HS-5 (cell line): Measurements from ENCODE around the gene TWF2.
A peak's percentile ranks its signal among the peaks of the same experiment; 100 is the strongest.

Experiments
- DNase-seq: peaks from one replicate; pipeline ENCODE4 v3.0.0-alpha.2; 2012; ENCODE audit warnings: low read depth

The TWF2 gene

DNA sequence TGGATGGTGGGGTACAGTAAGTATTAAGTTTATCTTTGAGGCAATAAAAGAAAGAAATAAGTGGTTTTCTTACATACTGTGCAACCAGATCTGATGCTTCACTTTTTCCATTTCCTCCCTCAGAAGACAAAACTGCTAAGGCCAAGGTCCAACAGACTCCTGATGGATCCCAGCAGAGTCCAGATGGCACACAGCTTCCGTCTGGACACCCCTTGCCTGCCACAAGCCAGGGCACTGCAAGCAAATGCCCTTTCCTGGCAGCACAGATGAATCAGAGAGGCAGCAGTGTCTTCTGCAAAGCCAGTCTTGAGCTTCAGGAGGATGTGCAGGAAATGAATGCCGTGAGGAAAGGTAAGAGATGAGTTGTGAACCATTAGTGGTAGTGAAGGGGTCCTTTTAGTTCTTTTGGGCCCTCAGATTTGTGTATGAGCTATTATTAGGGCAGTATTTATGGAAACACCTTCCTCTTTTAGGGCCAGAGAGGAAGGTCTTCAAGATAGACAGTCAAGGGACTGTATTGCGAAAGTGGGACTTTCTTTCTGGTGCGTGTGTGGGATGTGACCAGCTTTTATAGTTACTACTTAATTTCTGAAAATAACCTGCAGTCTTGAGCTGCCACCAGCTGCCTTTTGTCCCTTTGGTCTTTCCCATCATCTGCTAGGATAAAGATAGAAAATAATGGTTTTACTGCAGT lies 36.4 kb downstream of the TWF2 start:
- no peak for DNase-seq

DNA sequence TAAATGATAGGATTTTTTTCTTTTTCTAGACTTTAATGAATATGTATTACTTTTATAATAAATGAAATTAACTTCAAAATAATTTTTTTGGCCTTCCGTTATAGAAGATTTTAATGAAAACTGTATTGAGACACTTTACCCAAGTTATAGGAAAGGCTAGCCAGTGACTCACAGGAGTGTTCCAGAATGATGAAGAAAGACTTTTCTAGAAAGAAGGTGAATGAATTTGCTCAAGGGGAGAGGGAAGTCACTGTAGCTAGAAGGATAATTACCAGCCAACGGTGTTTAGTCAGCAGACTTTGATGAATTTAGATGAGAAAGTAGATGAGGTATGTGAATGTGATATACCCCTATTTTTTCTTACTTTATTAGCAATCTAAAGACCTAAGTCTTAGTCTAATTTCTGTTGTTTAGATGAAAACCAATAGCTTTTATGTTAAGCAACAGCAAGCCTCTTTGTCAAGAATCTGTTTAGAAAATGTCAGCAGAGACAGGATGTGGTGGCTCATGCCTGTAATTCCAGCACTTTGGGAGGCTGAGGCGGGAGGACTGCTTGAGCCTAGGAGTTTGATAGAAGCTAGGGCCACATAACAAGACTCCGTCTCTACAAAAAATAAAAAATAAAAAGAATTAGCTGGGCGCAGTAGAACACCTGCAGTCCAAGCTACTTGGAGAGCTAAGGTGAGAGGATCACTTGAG lies 37.8 kb downstream of the TWF2 start:
- DNase-seq = no peak

DNA sequence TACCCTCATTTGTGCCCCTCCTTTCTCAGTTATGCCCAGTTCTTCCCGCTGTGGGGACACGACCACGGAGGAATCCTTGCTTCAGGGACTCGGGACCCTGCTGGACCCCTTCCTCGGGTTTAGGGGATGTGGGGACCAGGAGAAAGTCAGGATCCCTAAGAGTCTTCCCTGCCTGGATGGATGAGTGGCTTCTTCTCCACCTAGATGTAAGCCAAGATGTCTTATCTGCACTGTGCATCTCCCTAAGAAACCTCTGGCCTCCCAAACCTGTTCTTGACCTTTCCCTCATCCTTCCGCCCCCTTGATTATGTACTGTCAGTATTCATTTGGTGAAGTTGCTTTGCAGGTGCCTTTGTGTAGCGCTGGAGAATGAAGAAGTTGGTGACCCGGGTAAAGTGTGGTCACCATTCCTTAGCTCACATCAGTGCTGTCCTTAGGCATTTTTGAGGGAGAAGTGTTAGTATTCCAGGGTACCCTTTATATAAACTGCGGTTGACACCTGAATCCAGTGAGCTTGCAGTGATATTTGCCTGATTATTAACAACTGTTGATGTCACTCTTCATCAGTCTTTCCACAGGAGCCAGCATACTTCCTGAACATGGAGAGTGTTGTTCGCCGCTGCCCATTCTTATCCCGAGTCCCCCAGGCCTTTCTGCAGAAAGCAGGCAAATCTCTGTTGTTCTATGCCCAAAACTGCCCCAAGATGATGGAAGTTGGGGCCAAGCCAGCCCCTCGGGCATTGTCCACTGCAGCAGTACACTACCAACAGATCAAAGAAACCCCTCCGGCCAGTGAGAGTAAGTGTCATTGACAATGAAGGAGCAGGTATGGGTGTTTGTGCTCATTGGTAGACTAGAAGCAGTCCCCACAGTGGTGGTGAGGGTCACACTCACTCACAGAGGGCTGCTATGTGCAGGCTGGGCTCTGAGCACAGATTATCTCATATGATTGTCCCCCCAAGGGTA lies 40.0 kb downstream of the TWF2 start:
- DNase-seq = no peak

DNA sequence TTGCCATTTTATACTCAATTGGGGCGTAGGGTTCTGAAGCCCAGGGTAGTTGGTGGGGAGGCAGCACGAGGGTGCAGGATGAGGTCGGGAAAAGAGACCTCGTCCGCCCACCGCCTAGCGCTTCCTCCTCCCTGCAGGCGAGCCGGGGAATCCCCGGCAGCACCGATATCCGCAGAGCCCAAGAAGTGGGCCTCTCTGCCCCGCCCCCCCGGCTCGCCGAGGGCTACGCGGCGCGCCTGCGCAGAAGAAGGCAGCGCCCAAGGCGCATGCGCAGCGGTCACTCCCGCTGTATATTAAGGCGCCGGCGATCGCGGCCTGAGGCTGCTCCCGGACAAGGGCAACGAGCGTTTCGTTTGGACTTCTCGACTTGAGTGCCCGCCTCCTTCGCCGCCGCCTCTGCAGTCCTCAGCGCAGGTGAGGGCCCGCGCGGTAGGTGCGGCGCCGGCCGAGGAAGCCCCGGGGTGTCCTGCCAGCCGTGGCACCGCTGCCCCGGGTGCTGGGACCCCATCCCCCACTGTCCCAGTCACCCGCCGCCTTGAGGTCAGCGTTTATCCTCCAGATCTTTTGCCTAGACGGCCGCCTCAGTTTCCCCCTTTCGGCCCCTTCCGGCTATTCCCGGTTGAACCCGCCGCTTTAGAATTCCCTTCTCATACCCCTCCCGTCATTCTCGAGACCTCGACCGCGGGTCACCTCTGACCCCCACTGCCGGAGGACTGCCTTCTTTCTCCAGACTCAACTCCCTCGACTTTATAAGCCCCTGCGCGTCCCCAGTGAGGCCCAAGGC lies 40.9 kb downstream of the TWF2 start, which contains the start of gene ALAS1:
ALAS1 (plus strand) TSS at position 319 of the 784 bp plus-strand sequence. CDS start 1,082 bp downstream, outside the sequence.
- peak; percentile 63 for DNase-seq

DNA sequence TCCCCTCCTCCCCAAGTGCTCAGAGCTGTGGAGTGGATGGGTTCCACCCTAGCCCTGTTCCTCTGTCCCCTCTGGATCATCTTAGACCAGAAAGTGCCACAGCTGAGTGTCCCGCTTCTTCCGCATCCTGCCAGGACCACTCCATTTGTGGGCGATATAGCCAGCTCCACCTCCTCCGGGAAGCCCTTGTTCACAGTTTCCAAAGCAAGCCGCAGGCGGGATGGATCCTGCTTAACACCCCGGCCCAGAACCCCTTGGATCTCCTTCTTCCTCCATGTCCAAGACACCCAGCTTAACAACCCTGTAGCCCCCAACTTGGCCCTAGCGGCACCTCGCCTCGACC lies 41.5 kb downstream of the TWF2 start:
- no peak for DNase-seq

DNA sequence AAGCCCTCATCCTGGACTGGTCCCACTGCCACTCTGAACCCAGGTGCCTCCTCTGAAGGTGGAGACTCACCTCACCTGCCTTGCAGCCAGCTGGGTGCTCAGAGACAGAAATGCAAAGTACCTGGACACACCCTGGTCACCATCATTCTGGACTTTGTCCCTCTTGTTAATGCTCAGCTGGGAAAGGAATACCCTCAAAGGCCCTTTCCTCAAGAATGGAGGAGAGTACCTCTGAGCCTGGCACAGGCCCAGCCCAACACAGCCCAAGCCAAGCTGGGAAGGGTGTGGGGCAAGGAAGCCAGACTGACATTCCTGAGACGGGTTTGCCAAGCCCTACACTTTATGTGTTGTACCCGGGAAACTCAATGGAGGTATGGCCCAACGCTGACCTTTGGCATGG lies 42.0 kb downstream of the TWF2 start:
- DNase-seq = no peak

DNA sequence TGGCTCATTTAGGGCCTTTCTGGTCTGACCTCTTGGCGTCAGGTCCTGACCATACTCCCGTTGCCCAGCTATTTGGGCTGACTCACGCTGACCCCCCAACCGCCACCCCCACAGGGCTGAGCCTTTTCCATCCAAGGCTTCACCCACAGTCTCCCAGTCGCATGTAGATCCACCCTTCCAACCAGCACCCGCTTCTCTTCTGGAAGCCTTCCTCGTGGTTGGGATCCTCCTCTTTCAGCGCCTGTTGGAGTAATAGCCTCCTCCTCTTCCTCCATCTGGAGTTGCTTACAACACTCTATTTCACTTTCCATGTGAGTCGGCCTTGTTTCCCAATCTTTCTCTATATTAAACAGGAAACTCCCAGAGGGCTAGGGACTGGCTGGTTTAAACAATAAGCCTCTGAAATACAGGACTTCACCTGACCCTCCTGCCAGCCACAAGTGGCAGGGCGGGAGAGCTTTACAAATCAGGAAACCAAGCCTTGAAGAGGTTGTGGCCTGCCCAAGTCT lies 43.1 kb downstream of the TWF2 start:
- DNase-seq = peak; percentile 43

DNA sequence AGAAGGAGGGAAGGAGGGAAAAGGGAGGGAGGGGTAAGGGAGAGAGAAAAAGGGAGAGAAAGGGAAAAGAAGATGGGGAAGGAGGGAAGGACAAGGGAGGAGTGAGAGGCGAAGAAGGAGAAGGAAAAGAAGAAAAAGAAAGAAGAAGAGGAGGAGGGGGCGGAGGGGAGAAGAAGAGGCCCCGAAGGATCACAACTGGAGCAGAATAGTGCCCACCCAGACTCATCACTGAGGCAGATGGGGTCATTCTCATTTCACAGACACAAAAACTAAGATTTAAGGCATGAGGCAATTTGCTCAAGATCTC lies 43.7 kb downstream of the TWF2 start:
- DNase-seq = no peak

DNA sequence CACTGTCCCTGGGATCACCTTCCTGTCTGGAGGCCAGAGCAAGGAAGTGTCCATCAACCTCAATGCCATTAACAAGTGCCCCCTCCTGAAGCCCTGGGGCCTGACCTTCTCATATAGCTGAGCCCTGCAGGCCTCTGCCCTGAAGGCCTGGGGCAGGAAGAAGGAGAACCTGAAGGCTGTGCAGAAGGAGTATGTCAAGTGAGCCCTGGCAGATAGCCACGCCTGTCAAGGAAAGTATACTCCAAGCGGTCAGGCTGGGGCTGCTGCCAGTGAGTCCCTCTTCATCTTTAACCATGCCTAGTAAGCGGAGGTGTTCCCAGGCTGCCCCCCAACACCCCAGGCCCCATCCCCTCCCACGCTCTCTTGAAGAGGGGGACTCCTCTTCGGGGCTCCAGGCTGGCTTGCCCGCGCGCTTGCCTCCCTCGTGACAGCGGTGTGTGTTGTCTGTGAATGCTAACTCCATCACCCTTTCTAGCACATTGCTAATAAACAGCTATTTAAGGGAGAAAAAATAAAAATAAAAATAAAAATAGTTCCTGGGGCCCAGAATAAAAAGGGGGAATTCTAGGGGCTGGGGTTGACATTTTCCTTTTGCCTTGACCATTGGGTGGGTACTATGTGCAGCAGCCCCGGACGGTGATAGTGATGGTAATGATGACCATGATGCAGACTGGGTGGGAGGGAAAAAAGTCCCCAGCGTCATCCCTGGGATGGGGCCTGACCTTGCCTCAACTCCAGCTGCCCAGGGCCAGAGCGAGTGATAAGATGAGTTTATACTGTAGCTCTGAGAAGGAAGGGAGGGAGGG lies 44.3 kb downstream of the TWF2 start:
- DNase-seq = no peak

DNA sequence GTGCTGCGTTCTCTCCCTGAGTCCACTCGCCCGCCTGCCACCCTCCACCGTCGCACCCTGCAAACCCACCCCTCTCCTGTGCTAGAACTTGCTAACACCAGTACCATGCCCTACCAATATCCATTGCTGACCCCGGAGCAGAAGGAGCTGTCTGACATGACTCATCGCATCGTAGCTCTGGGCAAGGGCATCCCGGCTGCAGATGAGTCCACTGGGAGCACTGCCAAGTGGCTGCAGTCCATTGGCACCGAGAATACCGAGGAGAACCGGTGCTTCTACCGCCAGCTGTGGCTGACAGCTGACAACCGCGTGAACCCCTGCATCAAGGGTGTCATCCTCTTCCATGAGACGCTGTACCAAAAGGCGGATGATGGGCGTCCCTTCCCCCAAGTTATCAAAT lies 45.9 kb downstream of the TWF2 start:
- DNase-seq = no peak

DNA sequence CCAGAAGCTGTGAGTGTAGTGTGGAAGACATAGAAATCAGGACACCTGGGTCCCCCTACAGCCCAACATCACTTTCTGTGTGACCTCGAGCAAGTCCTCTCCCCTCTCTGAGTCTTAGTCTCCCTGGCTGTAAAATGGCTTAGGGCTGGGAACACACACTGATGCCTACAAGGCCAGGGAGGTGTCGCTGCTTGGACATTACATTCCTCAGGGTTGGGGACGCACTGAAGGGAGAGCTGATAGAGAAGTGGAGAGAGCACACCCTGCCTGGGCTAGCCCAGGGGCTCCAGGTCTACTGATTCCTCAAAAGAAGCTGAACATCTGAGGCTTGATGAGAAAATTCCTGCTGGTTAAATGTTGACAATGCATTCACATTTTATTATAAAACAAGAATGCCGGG lies 47.3 kb downstream of the TWF2 start:
- DNase-seq = no peak

DNA sequence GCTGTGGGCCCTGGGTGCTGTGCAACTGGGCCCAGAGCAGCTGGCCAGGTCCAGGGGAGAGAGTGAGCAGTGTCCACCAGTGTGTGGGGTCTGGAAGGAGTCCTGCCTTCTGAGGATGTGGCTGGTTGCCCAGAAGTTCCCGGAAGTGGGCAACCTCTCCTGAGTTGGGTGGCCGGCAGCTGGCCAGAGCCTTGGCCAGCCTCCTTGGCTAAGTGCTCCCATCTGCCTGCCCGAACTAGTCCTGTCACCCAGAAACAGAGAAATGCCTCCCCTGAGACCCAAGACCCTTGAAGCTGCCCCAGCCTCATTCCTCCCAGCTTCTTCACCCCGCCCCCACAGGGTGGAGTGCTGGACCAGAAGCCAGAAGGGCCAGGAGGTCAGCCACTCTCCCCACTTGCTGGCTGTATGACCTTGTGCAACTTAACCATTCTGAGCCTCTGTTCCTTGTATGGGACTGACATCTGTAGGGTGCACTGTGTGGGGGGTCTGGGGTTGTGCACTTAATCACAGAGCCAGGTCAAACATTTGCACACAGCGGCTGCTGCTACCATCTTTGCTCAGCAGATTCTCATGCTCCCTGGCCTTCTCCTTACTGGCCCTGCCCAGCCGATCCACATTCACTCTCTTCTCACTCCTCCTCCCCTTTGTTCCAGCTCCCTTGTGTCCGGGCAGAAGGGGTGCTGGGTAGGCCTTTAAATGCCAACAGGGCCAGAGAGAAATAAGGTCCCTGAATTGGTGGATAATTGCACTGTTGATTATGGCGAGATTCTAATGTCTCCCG lies 48.5 kb downstream of the TWF2 start:
- no peak for DNase-seq

DNA sequence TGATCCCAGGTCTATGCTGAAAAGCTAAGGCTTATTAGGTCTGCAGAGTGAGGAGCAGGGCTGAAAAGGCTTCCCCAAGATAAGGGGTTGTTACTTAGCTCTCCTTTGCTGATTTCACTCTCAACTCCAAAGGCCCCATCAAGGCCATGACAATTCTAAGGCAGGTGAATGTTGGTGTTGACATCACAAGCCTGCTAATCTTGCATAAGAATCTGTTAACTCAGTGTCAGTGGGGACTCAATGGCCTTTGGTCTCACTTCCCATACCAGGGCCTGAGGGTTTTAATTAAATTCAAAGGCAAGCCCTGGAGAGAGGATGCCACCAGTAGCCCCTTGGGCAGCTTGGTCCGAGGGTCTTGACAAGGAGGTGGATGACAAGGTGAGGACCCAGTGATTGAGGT lies 50.4 kb downstream of the TWF2 start:
- no peak for DNase-seq

DNA sequence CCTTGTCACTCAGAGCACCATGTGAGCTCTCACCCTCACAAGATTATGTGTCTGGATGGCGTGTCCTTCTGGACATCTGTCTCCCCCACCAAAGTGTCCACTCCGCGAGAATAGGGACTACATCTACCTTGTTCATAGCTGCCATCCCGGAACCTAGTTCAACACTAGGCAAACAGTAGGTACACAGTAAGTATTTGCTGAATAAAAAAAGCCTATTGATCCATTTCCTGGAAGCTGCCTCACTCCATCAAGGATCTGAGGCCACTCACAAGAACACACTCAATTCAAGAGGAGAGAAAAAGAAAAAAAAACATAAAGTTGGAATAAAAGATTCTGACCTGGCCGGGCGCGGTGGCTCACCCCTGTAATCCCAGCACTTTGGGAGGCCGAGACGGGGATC lies 52.2 kb downstream of the TWF2 start:
- no peak for DNase-seq

DNA sequence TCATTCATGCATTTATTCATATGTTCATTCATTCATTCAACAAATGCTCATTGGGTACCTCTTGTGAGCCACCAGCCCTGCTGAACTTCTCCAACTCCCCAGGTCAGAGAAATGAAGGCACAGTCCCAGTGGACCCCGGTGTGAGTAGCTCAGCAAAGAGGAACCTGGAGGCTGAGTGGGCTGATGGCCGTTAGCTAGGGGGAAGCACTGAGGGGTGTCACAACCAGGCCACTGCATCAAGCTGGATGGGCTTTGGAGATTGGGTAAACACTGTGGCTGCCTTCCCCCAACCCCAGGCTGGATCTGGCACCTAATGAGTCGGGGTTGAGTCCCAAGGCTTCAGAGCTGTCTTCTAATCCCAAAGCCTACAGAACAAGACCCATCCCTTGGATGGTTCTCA lies 53.1 kb downstream of the TWF2 start:
- DNase-seq = no peak

DNA sequence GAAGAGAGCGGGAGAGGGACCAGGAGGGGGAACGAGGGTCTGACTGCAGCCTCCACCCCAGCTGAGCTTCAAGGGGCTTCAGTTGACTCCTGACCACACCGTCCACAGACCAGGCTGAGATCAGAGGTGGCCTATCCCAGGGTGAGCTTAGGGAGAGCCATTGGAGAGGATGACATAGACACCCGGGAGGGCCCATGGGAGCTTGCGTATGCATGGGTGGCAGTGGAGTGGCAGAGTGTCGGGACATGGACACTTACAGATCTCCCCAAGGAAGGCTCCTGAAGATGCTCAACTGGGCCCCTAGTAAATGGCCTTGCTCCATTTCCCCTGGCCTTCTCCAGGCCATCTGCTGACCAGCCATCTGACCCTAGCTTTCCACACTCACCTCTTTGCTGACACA lies 53.6 kb downstream of the TWF2 start:
- no peak for DNase-seq

DNA sequence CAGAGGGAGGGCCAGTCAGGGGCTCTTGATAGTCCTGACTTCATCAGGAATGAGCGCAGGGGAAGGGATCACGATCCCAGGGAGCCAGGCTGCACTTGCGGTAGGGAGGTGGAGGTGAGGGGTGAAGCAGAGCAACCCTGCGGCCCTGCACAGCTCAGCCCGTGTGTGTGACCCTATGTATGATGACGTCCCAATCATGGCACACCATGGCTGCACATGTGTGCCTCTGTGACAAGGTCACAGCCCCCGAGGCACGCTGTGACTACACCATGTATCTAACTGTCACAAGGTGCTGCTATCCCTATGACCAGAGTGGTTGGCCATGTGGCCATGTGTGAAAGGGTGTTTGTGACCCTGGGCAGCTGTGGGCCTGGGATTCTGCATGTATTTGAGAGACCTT lies 54.3 kb downstream of the TWF2 start:
- DNase-seq = no peak

DNA sequence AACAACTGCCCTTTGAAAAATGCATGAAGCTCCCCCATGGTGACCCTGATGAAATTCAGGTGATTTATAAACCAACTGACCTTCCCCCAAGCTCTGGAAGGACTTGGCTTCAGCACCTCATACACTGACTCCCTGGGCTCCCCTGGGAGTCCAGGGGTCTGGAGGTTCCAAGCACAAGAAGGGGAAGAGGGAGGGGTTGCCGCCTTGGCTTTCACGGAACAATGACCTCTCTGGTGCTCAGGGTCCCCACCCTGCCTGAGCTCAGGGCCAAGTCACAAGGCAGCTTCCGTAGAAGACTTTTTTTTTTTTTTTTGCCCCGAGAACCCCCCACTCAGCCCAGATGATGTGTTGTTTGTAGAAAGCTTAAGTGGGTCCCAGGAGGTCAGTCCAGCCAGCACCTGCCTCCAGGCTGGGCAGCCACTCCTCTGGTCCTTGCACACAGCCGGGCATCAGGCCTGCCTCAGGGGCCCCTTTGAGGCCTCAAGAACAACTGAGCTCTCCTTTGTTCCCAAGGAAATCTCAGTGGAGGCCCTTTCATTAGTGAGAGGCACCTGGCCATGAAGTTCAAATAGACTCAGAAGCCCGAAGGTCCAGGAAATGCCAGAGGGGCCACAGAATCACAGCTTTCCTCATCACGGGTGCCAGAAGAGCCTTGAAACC lies 55.0 kb downstream of the TWF2 start:
- DNase-seq = no peak

DNA sequence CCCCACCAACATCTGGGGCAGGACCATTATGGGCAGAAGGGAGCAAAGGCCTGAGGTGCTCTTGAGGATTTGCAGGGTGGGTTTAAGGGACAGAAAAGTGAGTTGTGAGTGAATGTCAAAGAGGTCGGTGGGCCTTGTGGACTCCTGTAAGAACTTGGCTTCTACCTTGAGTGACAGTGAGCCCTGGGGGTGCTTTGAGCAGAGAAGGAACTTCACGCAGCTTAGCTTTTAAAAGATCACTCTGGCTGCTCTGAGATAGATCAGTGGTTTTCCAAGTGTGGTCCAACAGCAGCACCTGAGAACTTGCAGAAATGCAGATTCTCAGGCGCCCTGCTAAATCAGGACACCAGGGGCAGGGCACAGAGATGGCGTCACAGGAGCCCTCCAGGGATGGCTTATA lies 56.3 kb downstream of the TWF2 start:
- no peak for DNase-seq

DNA sequence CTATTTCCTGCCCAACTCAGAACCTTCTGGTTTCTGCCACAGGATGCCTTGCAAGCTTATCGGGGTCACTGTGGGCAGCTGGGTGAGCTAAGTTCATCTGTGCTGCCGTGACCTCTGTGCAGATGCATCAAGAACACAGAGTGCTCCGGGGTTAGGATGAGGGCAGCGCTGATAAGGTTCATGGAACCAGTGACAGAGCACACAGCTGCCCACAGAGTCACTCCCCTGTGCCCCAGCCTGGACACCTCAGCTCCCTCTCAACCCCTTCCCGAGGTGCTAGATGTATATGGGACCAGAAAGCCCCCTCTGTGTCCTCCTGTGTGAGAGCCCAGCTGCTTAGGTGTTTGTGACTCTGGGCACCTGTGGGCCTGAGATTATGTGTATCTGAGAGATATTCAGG lies 56.8 kb downstream of the TWF2 start:
- DNase-seq = no peak
